BLaER1 (cell line): ENCODE results near the gene CSF3R.

Experiments used
- H3K27ac ChIP-seq: shearing (Covaris generic); formaldehyde crosslinking; 2 replicates; pipeline ENCODE4 v1.8.1; 2022
- H3K27me3 ChIP-seq: shearing (Covaris generic); formaldehyde crosslinking; 2 replicates; pipeline ENCODE4 v1.8.1; 2022
- H3K36me3 ChIP-seq: shearing (Covaris generic); formaldehyde crosslinking; 2 replicates; pipeline ENCODE4 v1.8.1; 2022
- H3K4me1 ChIP-seq: shearing (Covaris generic); formaldehyde crosslinking; 2 replicates; pipeline ENCODE4 v1.8.1; 2022
- H3K4me2 ChIP-seq: shearing (Covaris generic); formaldehyde crosslinking; 2 replicates; pipeline ENCODE4 v1.8.1; 2022
- H3K4me3 ChIP-seq: shearing (Covaris generic); formaldehyde crosslinking; 2 replicates; pipeline ENCODE4 v1.8.1; 2022
- H3K9ac ChIP-seq: shearing (Covaris generic); formaldehyde crosslinking; 2 replicates; pipeline ENCODE4 v1.8.1; 2022
- H3K9me3 ChIP-seq: shearing (Covaris generic); formaldehyde crosslinking; 2 replicates; pipeline ENCODE4 v1.8.1; 2022
- H4K20me1 ChIP-seq: shearing (Covaris generic); formaldehyde crosslinking; 2 replicates; pipeline ENCODE4 v1.8.1; 2022
- Cebpa-rat ChIP-seq: shearing (Covaris generic); IDR thresholded peaks from 2 replicates; pipeline ENCODE4 v1.8.1; 2022

Gene CSF3R

DNA sequence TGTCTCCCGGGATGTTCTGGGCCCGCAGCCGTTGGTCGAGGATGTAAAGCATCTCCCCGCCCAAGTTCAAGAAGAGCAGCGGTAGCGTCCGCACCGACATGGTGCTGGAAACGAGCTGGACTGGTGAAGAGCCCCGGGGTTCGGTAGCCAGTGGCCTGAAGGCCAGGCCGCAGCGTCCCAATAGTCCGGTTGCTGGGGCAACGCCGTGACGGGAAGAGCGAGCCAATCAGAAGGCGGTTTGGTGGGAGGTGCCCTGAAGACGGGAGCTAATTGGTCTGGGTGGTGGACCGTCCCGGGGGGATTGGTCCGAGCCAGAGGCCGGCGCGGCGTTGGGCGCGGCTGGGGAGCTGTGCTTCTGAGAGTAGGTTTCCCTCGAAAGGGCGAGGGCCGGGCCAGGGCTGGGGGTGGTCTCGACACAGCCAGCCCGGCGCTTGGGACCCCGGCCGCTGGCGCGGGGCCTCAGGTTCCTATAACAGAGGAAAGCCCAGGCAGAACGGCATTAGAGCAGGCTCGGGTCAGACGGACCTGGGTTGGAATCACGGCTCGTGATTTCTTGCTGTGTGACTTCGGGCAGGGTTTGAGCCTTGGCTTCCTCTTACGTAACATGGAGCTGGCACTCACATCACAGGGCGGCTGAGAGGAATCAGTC lies 32.3 kb downstream of the CSF3R start, which contains the start of gene OSCP1:
TSS of gene OSCP1 (minus strand) at position 182 of the 649 bp plus-strand sequence. CDS start at position 100, 82 bp downstream.
- H3K4me3 ChIP-seq, result peak within 1 kb of the TSS; percentile 79
- peaks cover 33% of the 10 kb centered on the region for H3K4me1 ChIP-seq
- no peaks in the 10 kb centered on the region for H4K20me1 ChIP-seq
- H3K9ac ChIP-seq, result peak within 1 kb of the TSS; percentile 89
- H3K9me3 ChIP-seq, result no peaks in the 10 kb centered on the region
- peak within 1 kb of the TSS; percentile 92 for H3K4me2 ChIP-seq
- H3K27ac ChIP-seq, result peak within 1 kb of the TSS; percentile 90
- H3K27me3 ChIP-seq, result no peaks in the 10 kb centered on the region
- 0 out of 2 replicates have a peak, but pooled peaks have one; percentile 51 for TF ChIP-seq Cebpa-rat
- peaks cover 18% of the 10 kb centered on the region for H3K36me3 ChIP-seq

DNA sequence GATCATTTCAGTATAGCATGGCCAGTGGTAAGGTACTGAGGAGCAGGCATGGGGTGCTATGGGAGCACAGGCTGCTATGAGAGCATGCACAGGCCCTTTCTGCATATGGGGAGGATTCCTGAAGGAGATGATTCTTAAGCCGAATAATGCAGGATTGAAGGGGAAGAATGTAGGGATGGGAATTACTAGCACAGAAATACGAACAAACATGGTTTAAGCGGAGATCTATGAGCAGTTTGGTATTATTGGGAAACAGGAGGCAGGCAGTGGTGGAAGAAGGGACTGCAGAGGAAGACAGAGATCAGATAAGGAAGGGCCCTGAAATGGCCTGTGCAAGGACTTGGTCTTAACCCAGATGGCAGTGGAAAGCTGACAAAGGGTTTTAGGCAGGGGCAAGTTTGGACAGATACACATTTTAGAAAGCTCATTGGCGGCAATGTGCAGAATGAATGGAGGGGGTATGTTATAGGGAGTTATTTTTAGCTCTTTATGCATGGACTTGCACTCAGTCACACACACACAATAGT lies 34.1 kb downstream of the CSF3R start:
- no peak overlapping the region for H3K27ac ChIP-seq
- no peak overlapping the region for H3K4me2 ChIP-seq
- H3K4me1 ChIP-seq, result peaks cover 33% of the 10 kb centered on the region

GRCh38 chr1:36447450-36447849 lies 35.3 kb downstream of the CSF3R start:
- Histone ChIP-seq H3K4me3 (no peak overlapping the region), H3K27ac (no peak overlapping the region), H3K4me1 (peaks cover 33% of the 10 kb centered on the region), H3K9me3 (no peaks in the 10 kb centered on the region), H3K27me3 (no peaks in the 10 kb centered on the region), H3K36me3 (no peaks in the 10 kb centered on the region), H3K4me2 (no peak overlapping the region), H4K20me1 (no peaks in the 10 kb centered on the region), H3K9ac (no peak overlapping the region)
- TF ChIP-seq Cebpa-rat, result no peak

More for the DNA sequence above, 34.1 kb downstream of the CSF3R start:
- H3K9me3 ChIP-seq, result no peaks in the 10 kb centered on the region
- H4K20me1 ChIP-seq, result no peaks in the 10 kb centered on the region
- TF ChIP-seq Cebpa-rat, result no peak
- 0 out of 2 replicates have a peak, but pooled peaks cover under 1% of the 10 kb centered on the region for H3K36me3 ChIP-seq
- H3K4me3 ChIP-seq, result no peak overlapping the region
- no peak overlapping the region for H3K9ac ChIP-seq
- H3K27me3 ChIP-seq, result no peaks in the 10 kb centered on the region

GRCh38 chr1:36446746-36447145 lies 36.0 kb downstream of the CSF3R start:
- Histone ChIP-seq H4K20me1 (no peaks in the 10 kb centered on the region), H3K27ac (no peak overlapping the region), H3K9me3 (no peaks in the 10 kb centered on the region), H3K4me2 (peak overlapping the region; percentile 27), H3K27me3 (no peaks in the 10 kb centered on the region), H3K36me3 (no peaks in the 10 kb centered on the region), H3K4me1 (peaks cover 33% of the 10 kb centered on the region), H3K9ac (no peak overlapping the region), H3K4me3 (no peak overlapping the region)
- TF ChIP-seq Cebpa-rat, result no peak

DNA sequence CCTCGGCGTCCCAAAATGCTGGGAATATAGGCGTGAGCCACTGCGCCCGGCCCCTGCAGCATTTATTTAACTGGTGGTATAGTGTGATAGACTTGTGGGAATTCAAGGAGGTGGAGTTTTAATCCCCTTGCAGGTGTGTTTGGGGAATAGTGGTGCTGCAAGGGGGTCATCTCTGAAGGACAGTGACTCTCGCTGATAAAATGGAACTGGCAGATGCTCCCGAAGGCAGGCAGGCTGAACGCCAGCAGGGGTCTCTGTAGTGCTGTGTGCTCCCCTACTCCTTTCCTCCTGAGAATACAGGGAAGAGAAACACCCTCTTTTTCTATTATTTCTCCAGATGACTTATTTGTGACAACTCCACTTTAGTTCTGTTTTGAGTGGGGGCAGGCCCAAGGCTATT lies 36.4 kb downstream of the CSF3R start:
- H3K4me2 ChIP-seq, result peak overlapping the region; percentile 27
- H3K4me1 ChIP-seq, result peaks cover 29% of the 10 kb centered on the region
- no peaks in the 10 kb centered on the region for H3K36me3 ChIP-seq
- H4K20me1 ChIP-seq, result no peaks in the 10 kb centered on the region
- H3K9me3 ChIP-seq, result no peaks in the 10 kb centered on the region
- H3K4me3 ChIP-seq, result no peak overlapping the region
- no peak overlapping the region for H3K9ac ChIP-seq
- TF ChIP-seq Cebpa-rat, result no peak
- H3K27me3 ChIP-seq, result no peaks in the 10 kb centered on the region
- no peak overlapping the region for H3K27ac ChIP-seq

- H3K4me2 ChIP-seq, result no peak overlapping the region
- no peaks in the 10 kb centered on the region for H3K27me3 ChIP-seq
- TF ChIP-seq Cebpa-rat, result no peak
- H3K4me3 ChIP-seq, result no peak overlapping the region
- H3K9me3 ChIP-seq, result no peaks in the 10 kb centered on the region
- peaks cover 14% of the 10 kb centered on the region for H3K4me1 ChIP-seq
- H4K20me1 ChIP-seq, result no peaks in the 10 kb centered on the region
- no peaks in the 10 kb centered on the region for H3K36me3 ChIP-seq
- no peak overlapping the region for H3K27ac ChIP-seq
- no peak overlapping the region for H3K9ac ChIP-seq
Measured at GRCh38 chr1:36443297-36443696, 39.4 kb downstream of the CSF3R start.

GRCh38 chr1:36442337-36442736 lies 40.4 kb downstream of the CSF3R start:
- peaks cover 12% of the 10 kb centered on the region for H3K4me1 ChIP-seq
- H3K27me3 ChIP-seq, result no peaks in the 10 kb centered on the region
- H4K20me1 ChIP-seq, result no peaks in the 10 kb centered on the region
- no peaks in the 10 kb centered on the region for H3K36me3 ChIP-seq
- H3K4me3 ChIP-seq, result no peak overlapping the region
- H3K4me2 ChIP-seq, result no peak overlapping the region
- TF ChIP-seq Cebpa-rat, result no peak
- H3K9ac ChIP-seq, result no peak overlapping the region
- H3K9me3 ChIP-seq, result no peaks in the 10 kb centered on the region
- H3K27ac ChIP-seq, result no peak overlapping the region

GRCh38 chr1:36440646-36441045 lies 42.1 kb downstream of the CSF3R start:
- no peaks in the 10 kb centered on the region for H3K4me1 ChIP-seq
- no peak overlapping the region for H3K4me3 ChIP-seq
- no peak overlapping the region for H3K27ac ChIP-seq
- H3K4me2 ChIP-seq, result no peak overlapping the region
- no peak for TF ChIP-seq Cebpa-rat
- H4K20me1 ChIP-seq, result no peaks in the 10 kb centered on the region
- no peaks in the 10 kb centered on the region for H3K9me3 ChIP-seq
- no peaks in the 10 kb centered on the region for H3K27me3 ChIP-seq
- H3K36me3 ChIP-seq, result no peaks in the 10 kb centered on the region
- no peak overlapping the region for H3K9ac ChIP-seq

- Histone ChIP-seq H3K4me1 (no peaks in the 10 kb centered on the region), H3K4me3 (no peak overlapping the region)
- TF ChIP-seq Cebpa-rat, result no peak
Measured at GRCh38 chr1:36440044-36440443, 42.7 kb downstream of the CSF3R start.

DNA sequence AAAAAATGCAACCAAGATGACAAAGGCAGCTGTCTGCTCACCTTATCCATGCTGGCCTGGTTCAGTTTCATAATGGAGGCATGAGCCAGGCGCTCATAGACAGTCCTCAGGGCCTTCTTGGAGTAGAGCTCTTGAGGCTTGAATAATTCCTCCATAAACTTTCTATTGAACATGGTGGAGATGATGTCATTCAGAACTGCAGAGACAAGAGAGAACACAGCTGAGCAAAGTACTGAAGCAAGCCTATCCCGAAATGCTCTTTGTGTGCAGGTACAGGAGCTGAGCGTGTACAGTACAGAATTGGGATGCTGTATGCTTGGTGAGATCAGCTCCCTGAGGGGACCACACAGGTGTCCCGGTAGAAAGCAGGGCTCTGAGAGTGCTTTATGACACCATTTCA lies 44.0 kb downstream of the CSF3R start:
- Histone ChIP-seq H3K9ac (no peak overlapping the region), H3K4me2 (no peak overlapping the region), H3K4me1 (no peaks in the 10 kb centered on the region), H3K4me3 (no peak overlapping the region), H3K27ac (no peak overlapping the region), H3K27me3 (no peaks in the 10 kb centered on the region), H3K9me3 (no peaks in the 10 kb centered on the region), H4K20me1 (no peaks in the 10 kb centered on the region), H3K36me3 (no peaks in the 10 kb centered on the region)
- no peak for TF ChIP-seq Cebpa-rat

More at GRCh38 chr1:36440044-36440443, 42.7 kb downstream of the CSF3R start:
- H3K36me3 ChIP-seq, result no peaks in the 10 kb centered on the region
- no peak overlapping the region for H3K4me2 ChIP-seq
- no peaks in the 10 kb centered on the region for H4K20me1 ChIP-seq
- no peaks in the 10 kb centered on the region for H3K27me3 ChIP-seq
- H3K9ac ChIP-seq, result no peak overlapping the region
- H3K27ac ChIP-seq, result no peak overlapping the region
- no peaks in the 10 kb centered on the region for H3K9me3 ChIP-seq
